GM21367 (cell line): ENCODE data around the gene MBNL1.

ENCODE experiments used
- ATAC-seq: cut with Tn5 transposase; IDR thresholded peaks from one replicate; pipeline ENCODE4 v1.9.1; 2021; ENCODE audit not compliant: unreplicated experiment

MBNL1 gene

DNA sequence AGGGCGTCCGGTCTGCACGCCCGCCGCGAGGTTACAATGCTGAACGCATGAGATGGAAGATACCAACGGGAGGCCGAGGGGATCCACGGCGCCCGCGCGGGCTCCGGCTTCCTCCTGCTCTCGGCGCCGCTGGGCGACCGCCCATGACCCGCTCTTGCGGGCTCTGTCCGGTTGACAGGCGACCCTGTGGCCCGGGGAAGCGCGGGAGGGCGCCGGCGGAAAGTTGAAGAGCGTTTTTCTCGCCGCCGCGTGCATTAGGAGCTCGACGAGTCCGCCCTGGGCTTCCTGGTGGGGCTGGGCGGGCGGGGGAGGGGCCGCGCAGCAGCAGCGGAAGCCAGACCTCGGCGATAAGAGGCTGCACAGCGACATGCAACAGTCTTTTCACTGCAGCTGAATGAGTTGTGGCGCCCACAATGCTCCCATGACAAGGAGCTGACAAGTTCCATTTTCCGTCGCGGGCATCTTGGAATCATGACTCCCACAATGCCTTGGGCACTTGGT lies at the start of gene MBNL1:
Gene MBNL1 (plus strand): TSS at position 375 of the 501 bp plus-strand sequence. CDS start 31,265 bp downstream, outside the sequence.
- ATAC-seq, result peak; percentile 44

GRCh38 chr3:152219216-152219615 lies 49.5 kb upstream of the MBNL1 start:
- ATAC-seq, result no peak

DNA sequence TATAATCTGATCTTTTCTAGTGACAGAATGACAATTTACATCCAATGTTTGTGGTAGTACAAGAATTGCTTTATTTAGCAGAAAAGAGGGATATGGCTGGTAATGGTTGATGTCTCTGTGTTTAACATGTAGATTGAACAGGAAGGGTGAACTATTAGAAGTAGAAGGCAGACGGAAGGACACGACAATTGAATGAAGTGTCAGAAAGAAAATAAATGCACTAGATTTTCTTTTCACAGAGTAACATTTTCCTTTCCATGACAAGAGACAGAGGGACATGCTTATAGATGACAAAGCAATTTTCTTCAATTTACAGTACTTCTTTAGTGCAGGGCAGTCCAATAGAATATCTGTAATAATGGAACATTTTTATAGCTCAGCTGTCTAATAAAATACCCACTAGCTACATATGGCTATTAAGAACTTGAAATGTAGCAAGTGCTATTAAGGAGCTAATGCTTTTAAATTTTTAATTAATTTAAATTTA lies 48.9 kb upstream of the MBNL1 start:
- ATAC-seq, result no peak

- ATAC-seq, result no peak
Observed at GRCh38 chr3:152222327-152222726, 46.4 kb upstream of the MBNL1 start.

GRCh38 chr3:152225201-152225600 lies 43.5 kb upstream of the MBNL1 start:
- ATAC-seq, result no peak

GRCh38 chr3:152226176-152226575 lies 42.6 kb upstream of the MBNL1 start:
- no peak for ATAC-seq

GRCh38 chr3:152227027-152227426 lies 41.7 kb upstream of the MBNL1 start:
- ATAC-seq, result no peak

GRCh38 chr3:152229692-152230091 lies 39.0 kb upstream of the MBNL1 start:
- ATAC-seq, result no peak

GRCh38 chr3:152230370-152230769 lies 38.4 kb upstream of the MBNL1 start:
- ATAC-seq, result no peak

- ATAC-seq, result no peak
Observed at GRCh38 chr3:152232001-152232400, 36.7 kb upstream of the MBNL1 start.

DNA sequence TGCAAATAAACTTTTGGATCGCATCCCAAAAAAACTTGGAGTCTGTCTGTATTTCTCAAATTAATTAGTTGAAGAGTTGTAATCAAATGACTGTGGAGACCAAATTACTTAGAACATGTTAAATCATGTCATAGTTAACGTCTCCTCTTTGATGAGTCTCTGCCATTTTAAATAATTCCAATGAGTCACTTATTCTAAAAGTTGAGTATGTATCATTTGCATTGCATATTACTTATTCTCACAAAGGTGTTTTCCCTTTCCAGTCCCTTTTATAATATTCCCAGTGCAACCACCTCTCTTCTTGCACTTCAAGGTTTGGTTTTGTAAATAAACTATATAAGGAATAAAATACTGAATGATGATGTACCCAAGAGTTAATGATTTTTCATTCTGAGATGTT lies 36.0 kb upstream of the MBNL1 start:
- ATAC-seq, result no peak

GRCh38 chr3:152234657-152235375 lies 33.9 kb upstream of the MBNL1 start:
- no peak for ATAC-seq

GRCh38 chr3:152235709-152236298 lies 32.9 kb upstream of the MBNL1 start:
- no peak for ATAC-seq

GRCh38 chr3:152236716-152237115 lies 32.0 kb upstream of the MBNL1 start:
- no peak for ATAC-seq

GRCh38 chr3:152241142-152242017 lies 27.3 kb upstream of the MBNL1 start:
- ATAC-seq, result peak; percentile 52

GRCh38 chr3:152243301-152243711 lies 25.4 kb upstream of the MBNL1 start:
- peak; percentile 75 for ATAC-seq

GRCh38 chr3:152243721-152244516 lies 24.8 kb upstream of the MBNL1 start:
- no peak for ATAC-seq

- no peak for ATAC-seq
Observed at GRCh38 chr3:152244517-152244888, 24.2 kb upstream of the MBNL1 start.

GRCh38 chr3:152245498-152246170 lies 23.1 kb upstream of the MBNL1 start:
- ATAC-seq, result no peak

- no peak for ATAC-seq
Observed at GRCh38 chr3:152251916-152252315, 16.8 kb upstream of the MBNL1 start.
